Endodermal cell (in vitro differentiated cells): ENCODE results near the gene FIBCD1. TPM values are rescaled to one million over a fixed set of nuclear protein-coding genes. Genes with fewer than 3 reads are reported as not detected.

Experiments
- DNase-seq: peaks from one replicate; pipeline ENCODE4 v3.0.0-alpha.2; 2017
- H3K27ac ChIP-seq: 2 replicates; pipeline ENCODE4 v1.5.1; 2013; ENCODE audit warnings: mild to moderate bottlenecking, low read depth, low read length, moderate library complexity
- H3K27me3 ChIP-seq: 2 replicates; pipeline ENCODE4 v1.6.1; 2013; ENCODE audit warnings: mild to moderate bottlenecking, low read length, moderate library complexity; ENCODE audit not compliant: insufficient read depth, control insufficient read depth, poor library complexity, severe bottlenecking
- H3K36me3 ChIP-seq: 2 replicates; pipeline ENCODE4 v1.7.0; 2013; ENCODE audit warnings: mild to moderate bottlenecking, low read length, moderate library complexity; ENCODE audit not compliant: control insufficient read depth, insufficient read depth
- H3K4me1 ChIP-seq: one replicate; pipeline ENCODE4 v1.7.0; 2013; ENCODE audit warnings: low read length; ENCODE audit not compliant: control insufficient read depth, insufficient read depth
- H3K4me3 ChIP-seq: 2 replicates; pipeline ENCODE4 v1.5.1; 2013; ENCODE audit warnings: mild to moderate bottlenecking, low read length, moderate library complexity
- H3K9ac ChIP-seq: 2 replicates; pipeline ENCODE4 v1.6.1; 2013; ENCODE audit warnings: mild to moderate bottlenecking, low read length, moderate library complexity; ENCODE audit not compliant: poor library complexity, severe bottlenecking; ENCODE audit errors: extremely low read depth
- H3K9me3 ChIP-seq: 2 replicates; pipeline ENCODE4 v1.6.1; 2013; ENCODE audit warnings: mild to moderate bottlenecking, low read length, moderate library complexity; ENCODE audit not compliant: control insufficient read depth
- H3K27ac Mint-ChIP-seq: 2 replicates; pipeline ENCODE4 v1.8.0; 2020; ENCODE audit warnings: mixed read lengths
- H3K27me3 Mint-ChIP-seq: 2 replicates; pipeline ENCODE4 v1.8.0; 2021; ENCODE audit warnings: mild to moderate bottlenecking, mixed read lengths; ENCODE audit not compliant: insufficient read depth
- H3K36me3 Mint-ChIP-seq: 2 replicates; pipeline ENCODE4 v1.8.0; 2020; ENCODE audit warnings: low read depth, mixed read lengths
- H3K4me1 Mint-ChIP-seq: 2 replicates; pipeline ENCODE4 v1.8.0; 2020; ENCODE audit warnings: mixed read lengths
- H3K4me3 Mint-ChIP-seq: 2 replicates; pipeline ENCODE4 v1.8.0; 2020; ENCODE audit warnings: mild to moderate bottlenecking, moderate library complexity, mixed read lengths
- H3K9me3 Mint-ChIP-seq: 2 replicates; pipeline ENCODE4 v1.8.0; 2020; ENCODE audit warnings: mild to moderate bottlenecking, mixed read lengths
- WGBS, 2 experiments: methylation state at CpG; one replicate each; pipeline versions ENCODE4 v1.1.5 to v1.1.7; 2013; ENCODE audit warnings: missing lambda C conversion rate in 2 of 2, mixed read lengths in 1 of 2; ENCODE audit not compliant: insufficient coverage in 1 of 2, insufficient read length in 1 of 2; 5-methylcytosine and 5-hydroxymethylcytosine counted together
- total RNA-seq, 2 donors: library from RNA; stranded (reverse); fragmentation: NEBNext Ultra II Directional in 1 of 2; extraction: Animal tissue kit (Norgen Biotek cat#: 25700) in 1 of 2; gene quantifications; 2 replicates in 1 of 2; 3 replicates in 1 of 2; pipeline ENCODE4 v1.2.1, GENCODE V29; 2021
- TF ChIP-seq, protein P1 (sequence below): fragments of 200-600 bp; sonication (generic); conservative IDR thresholded peaks from 2 replicates; pipeline ENCODE4 v1.5.0; 2021; ENCODE audit warnings: antibody characterized with exemption, mild to moderate bottlenecking

The FIBCD1 gene
- total RNA-seq, 2 donors from 2014 or later: 2.8 to 3.7 TPM

DNA sequence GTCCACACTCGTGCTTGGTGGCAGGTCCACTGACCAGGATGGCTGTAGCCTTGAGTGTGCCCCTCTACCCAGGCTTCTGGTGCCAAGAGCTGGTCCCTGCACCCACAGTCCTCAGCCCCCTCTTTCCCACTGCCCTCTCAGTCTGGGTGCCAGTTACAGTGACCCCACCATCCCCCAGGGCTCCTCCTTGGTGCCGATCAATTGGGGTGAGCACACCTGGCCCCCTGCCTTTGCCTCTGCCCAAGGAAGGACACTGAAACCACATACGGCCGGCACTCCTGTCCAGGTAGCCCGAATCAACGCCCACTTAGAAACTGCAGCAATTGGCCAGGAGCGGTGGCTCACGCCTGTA, 24.0 kb downstream of the FIBCD1 start:
- Histone ChIP-seq H3K9me3 (no peaks in the 10 kb centered on the region), H3K36me3 (no peaks in the 10 kb centered on the region), H3K27ac (no peak overlapping the region), H3K27me3 (no peaks in the 10 kb centered on the region), H3K9ac (no peak overlapping the region), H3K4me1 (no peaks in the 10 kb centered on the region), H3K4me3 (no peak overlapping the region)
- Mint-ChIP-seq H3K4me1 (no peaks in the 10 kb centered on the region), H3K36me3 (no peaks in the 10 kb centered on the region), H3K27ac (no peak overlapping the region), H3K9me3 (peaks cover 6% of the 10 kb centered on the region), H3K4me3 (no peak overlapping the region), H3K27me3 (no peaks in the 10 kb centered on the region)
- WGBS, 2 experiments: 90 to 91% methylated on average over 6 to 8 of the region's 8 CpGs
- TF ChIP-seq, protein P1, sequence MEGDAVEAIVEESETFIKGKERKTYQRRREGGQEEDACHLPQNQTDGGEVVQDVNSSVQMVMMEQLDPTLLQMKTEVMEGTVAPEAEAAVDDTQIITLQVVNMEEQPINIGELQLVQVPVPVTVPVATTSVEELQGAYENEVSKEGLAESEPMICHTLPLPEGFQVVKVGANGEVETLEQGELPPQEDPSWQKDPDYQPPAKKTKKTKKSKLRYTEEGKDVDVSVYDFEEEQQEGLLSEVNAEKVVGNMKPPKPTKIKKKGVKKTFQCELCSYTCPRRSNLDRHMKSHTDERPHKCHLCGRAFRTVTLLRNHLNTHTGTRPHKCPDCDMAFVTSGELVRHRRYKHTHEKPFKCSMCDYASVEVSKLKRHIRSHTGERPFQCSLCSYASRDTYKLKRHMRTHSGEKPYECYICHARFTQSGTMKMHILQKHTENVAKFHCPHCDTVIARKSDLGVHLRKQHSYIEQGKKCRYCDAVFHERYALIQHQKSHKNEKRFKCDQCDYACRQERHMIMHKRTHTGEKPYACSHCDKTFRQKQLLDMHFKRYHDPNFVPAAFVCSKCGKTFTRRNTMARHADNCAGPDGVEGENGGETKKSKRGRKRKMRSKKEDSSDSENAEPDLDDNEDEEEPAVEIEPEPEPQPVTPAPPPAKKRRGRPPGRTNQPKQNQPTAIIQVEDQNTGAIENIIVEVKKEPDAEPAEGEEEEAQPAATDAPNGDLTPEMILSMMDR: no peak
- DNase-seq: no peak

- Histone ChIP-seq H3K36me3 (no peaks in the 10 kb centered on the region), H3K4me3 (no peak overlapping the region), H3K4me1 (no peaks in the 10 kb centered on the region), H3K9ac (no peak overlapping the region), H3K27ac (no peak overlapping the region), H3K27me3 (no peaks in the 10 kb centered on the region), H3K9me3 (no peaks in the 10 kb centered on the region)
- H3K9me3 Mint-ChIP-seq: peaks cover 6% of the 10 kb centered on the region
- TF ChIP-seq, protein P1: peak; percentile 16
- no peak overlapping the region for H3K4me3 Mint-ChIP-seq
- no peak overlapping the region for H3K27ac Mint-ChIP-seq
- no peaks in the 10 kb centered on the region for H3K4me1 Mint-ChIP-seq
- H3K27me3 Mint-ChIP-seq: no peaks in the 10 kb centered on the region
- 91 to 94% methylated on average over 20 to 24 of the region's 24 CpGs for WGBS, 2 experiments
- no peaks in the 10 kb centered on the region for H3K36me3 Mint-ChIP-seq
- DNase-seq: no peak
These were observed 24.5 kb downstream of the FIBCD1 start for GRCh38 chr9:130914417-130915095.

DNA sequence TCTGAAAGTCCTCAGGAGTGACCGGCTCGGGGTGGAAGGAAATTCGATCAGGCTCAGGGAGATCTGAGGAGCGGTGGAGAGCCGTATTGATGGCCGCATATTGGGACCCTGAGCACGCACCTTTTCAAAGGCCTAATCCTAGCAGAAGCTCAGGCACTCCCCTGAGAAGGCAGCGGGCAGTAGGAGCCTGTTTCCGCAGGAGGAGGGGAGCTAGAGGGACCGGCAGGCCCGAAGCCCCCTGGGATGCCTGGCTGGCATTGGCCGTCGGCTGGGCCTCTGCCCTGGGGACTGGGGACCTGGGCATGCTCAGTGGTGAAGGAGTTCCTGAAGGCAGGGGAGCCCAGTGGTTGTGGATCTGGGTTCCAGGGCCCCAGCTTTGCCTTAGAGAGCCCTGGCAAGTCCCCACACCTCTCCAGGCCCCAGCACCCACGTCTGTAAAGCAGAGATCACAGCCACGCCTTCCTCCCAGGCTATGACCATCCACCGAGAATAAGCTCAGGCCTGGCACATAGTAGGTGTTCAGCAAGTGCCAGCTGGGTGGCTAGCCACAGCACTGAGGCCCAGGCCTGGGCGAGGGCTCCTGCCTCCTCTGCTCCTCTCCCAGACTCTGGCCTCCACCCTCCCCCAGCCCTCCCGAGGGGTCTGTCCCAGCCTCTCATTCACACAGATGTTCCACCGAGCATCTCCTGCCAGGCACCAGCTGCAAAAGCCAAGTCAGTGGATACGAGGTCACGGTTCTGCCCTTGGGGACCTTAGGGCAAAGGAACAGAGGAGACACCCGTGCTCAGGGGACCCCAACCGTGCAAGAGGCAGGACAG, 25.2 kb downstream of the FIBCD1 start:
- no peaks in the 10 kb centered on the region for H3K27me3 ChIP-seq
- H3K9me3 ChIP-seq: no peaks in the 10 kb centered on the region
- H3K36me3 ChIP-seq: no peaks in the 10 kb centered on the region
- H3K9me3 Mint-ChIP-seq: peaks cover 6% of the 10 kb centered on the region
- no peaks in the 10 kb centered on the region for H3K36me3 Mint-ChIP-seq
- DNase-seq: no peak
- no peak overlapping the region for H3K9ac ChIP-seq
- no peaks in the 10 kb centered on the region for H3K4me1 ChIP-seq
- H3K27ac Mint-ChIP-seq: no peak overlapping the region
- WGBS, 2 experiments: 76 to 78% methylated on average over 12 to 23 of the region's 23 CpGs
- H3K4me3 ChIP-seq: no peak overlapping the region
- TF ChIP-seq, protein P1: no peak
- no peaks in the 10 kb centered on the region for H3K27me3 Mint-ChIP-seq
- no peaks in the 10 kb centered on the region for H3K4me1 Mint-ChIP-seq
- no peak overlapping the region for H3K4me3 Mint-ChIP-seq
- H3K27ac ChIP-seq: no peak overlapping the region
